Vagina (tissue), 2 donors: Measurements from ENCODE around the gene LPP. TPM values are rescaled to one million over a fixed set of nuclear protein-coding genes. Genes with fewer than 3 reads are reported as not detected.

Source experiments
- DNase-seq, 2 donors: peaks; one replicate each; pipeline ENCODE4 v3.0.0-alpha.2; 2017; ENCODE audit errors: extremely low spot score in 2 of 2
- H3K27ac ChIP-seq: fragments of 200-600 bp; sonication (generic); one replicate; pipeline ENCODE4 v1.5.1; 2019
- H3K27me3 ChIP-seq: fragments of 200-600 bp; sonication (generic); one replicate; pipeline ENCODE4 v1.5.1; 2019
- H3K36me3 ChIP-seq, 2 donors: fragments of 200-600 bp; sonication (generic); one replicate each; pipeline ENCODE4 v1.5.1; 2017 to 2019
- H3K4me1 ChIP-seq: fragments of 200-600 bp; sonication (generic); one replicate; pipeline ENCODE4 v1.5.1; 2019
- H3K4me3 ChIP-seq, 2 donors: fragments of 200-600 bp; sonication (generic); 1 replicate in 1 of 2; 2 replicates in 1 of 2; pipeline ENCODE4 v1.5.1; 2016 to 2019
- H3K9me3 ChIP-seq: fragments of 200-600 bp; sonication (generic); one replicate; pipeline ENCODE4 v1.5.1; 2019
- POLR2A ChIP-seq, 2 donors: fragments of 450-650 bp; IDR thresholded peaks; one replicate each; pipeline ENCODE4 v1.6.1; 2017; ENCODE audit warnings: antibody characterized with exemption in 2 of 2, mild to moderate bottlenecking in 2 of 2, moderate library complexity in 2 of 2
- POLR2AphosphoS5 ChIP-seq, 2 donors: sonication (generic); formaldehyde crosslinking; IDR thresholded peaks; one replicate each; pipeline ENCODE4 v1.9.0; 2017; ENCODE audit warnings: antibody characterized with exemption in 2 of 2, mild to moderate bottlenecking in 2 of 2, low read depth in 1 of 2; ENCODE audit not compliant: insufficient read depth in 1 of 2
- intact Hi-C: fragments of 100-400 bp; cut with DNase I; formaldehyde crosslinking; loops from one replicate; pipeline ENCODE4 v1.15.1; 2023
- total RNA-seq: library from RNA; depleted of rRNA; stranded (reverse); fragments of >200 nt; gene quantifications from one replicate; pipeline ENCODE4 v1.2.3, GENCODE V29; 2016
- TF ChIP-seq, protein P1 (sequence below), 3 experiments: fragments of 450-650 bp in 2 of 3; fragments of 200-600 bp in 1 of 3; sonication (generic) in 1 of 3; IDR thresholded peaks; one replicate each; pipeline ENCODE4 v1.5.1; 2017 to 2019; ENCODE audit warnings: antibody characterized with exemption in 3 of 3, mild to moderate bottlenecking in 2 of 3, moderate library complexity in 2 of 3

The LPP gene
- total RNA-seq, 1 donor from 2014 or later, result 248 TPM

DNA sequence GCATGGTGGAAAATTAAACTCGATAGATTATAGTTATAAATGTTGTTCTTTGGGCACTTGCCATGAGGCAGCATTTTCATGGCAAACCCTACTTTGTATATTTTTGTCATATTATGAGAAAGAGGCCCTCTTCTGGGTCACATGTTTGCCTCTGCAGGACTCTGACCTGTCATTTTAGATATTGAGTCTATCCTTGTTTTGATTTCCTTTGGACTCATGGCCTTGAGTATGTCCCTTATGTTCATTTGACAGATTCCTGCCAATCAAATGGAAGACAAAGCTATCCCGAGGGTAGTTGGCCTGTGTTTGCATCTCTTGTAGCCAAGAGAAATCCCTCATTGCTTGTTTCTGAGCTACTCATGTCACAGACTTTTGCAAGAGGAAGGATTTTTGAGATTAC lies 226.3 kb downstream of the LPP start:
- no peaks in the 10 kb centered on the region for H3K4me1 ChIP-seq
- no peaks in the 10 kb centered on the region for H3K27me3 ChIP-seq
- TF ChIP-seq POLR2AphosphoS5 (IDR thresholded peaks at IDR 0.05; ENCODE audit: insufficient read depth in 1 of 2, low read depth in 1 of 2), result no peak
- TF ChIP-seq, protein P1, sequence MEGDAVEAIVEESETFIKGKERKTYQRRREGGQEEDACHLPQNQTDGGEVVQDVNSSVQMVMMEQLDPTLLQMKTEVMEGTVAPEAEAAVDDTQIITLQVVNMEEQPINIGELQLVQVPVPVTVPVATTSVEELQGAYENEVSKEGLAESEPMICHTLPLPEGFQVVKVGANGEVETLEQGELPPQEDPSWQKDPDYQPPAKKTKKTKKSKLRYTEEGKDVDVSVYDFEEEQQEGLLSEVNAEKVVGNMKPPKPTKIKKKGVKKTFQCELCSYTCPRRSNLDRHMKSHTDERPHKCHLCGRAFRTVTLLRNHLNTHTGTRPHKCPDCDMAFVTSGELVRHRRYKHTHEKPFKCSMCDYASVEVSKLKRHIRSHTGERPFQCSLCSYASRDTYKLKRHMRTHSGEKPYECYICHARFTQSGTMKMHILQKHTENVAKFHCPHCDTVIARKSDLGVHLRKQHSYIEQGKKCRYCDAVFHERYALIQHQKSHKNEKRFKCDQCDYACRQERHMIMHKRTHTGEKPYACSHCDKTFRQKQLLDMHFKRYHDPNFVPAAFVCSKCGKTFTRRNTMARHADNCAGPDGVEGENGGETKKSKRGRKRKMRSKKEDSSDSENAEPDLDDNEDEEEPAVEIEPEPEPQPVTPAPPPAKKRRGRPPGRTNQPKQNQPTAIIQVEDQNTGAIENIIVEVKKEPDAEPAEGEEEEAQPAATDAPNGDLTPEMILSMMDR (IDR thresholded peaks at IDR 0.05), result no peak
- no peak for TF ChIP-seq POLR2A (IDR thresholded peaks at IDR 0.05)
- no peak for DNase-seq
- no peak overlapping the region for H3K27ac ChIP-seq
- intact Hi-C loops, result no loop called here
- H3K36me3 ChIP-seq, result no peaks in the 10 kb centered on the region
- no peak overlapping the region for H3K4me3 ChIP-seq
- H3K9me3 ChIP-seq, result no peaks in the 10 kb centered on the region

DNA sequence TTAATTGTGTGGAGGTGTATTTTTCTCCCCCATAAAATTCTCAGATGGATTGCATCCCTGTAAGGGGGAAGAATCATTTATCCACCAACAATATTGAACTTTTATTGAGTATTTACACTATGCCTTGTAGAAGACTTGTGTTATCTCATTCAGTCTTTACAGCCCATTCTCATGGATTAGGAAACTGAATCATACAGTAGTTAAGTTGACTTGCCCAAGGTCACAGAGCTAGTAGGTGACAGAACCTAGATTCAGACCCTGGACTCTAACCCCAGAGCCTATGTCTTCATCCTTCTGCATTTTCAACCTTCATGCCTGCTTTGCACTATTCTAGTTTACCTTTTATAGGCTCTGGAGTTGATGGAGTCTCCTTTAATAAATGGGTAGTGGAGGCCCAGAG lies 226.8 kb downstream of the LPP start:
- no peaks in the 10 kb centered on the region for H3K4me1 ChIP-seq
- H3K27me3 ChIP-seq, result no peaks in the 10 kb centered on the region
- H3K4me3 ChIP-seq, result no peak overlapping the region
- H3K36me3 ChIP-seq, result no peaks in the 10 kb centered on the region
- TF ChIP-seq POLR2A (IDR thresholded peaks at IDR 0.05), result no peak
- TF ChIP-seq POLR2AphosphoS5 (IDR thresholded peaks at IDR 0.05; ENCODE audit: insufficient read depth in 1 of 2, low read depth in 1 of 2), result no peak
- TF ChIP-seq, protein P1 (IDR thresholded peaks at IDR 0.05), result no peak
- no peaks in the 10 kb centered on the region for H3K9me3 ChIP-seq
- intact Hi-C loops, result no loop called here
- no peak for DNase-seq
- no peak overlapping the region for H3K27ac ChIP-seq

DNA sequence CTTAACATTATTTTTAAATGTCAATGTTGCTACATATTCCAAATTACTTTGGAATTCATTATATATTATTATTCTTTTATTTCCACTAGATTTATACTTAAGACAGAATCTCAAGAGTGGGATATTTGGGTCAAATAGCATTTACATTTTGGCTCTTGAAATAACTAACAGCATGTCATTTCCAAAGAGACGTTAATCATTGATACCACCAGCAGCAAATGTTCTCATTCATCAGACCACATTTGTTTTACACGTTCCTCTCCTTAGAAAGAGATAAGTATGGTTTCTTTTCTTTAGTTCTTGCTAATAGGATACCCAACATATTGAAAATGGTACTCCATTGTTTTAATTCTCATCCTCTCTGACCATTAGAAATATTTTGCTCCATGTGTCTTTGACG lies 229.8 kb downstream of the LPP start:
- Histone ChIP-seq H3K27ac (no peak overlapping the region), H3K27me3 (no peaks in the 10 kb centered on the region), H3K4me3 (no peak overlapping the region), H3K9me3 (no peaks in the 10 kb centered on the region), H3K4me1 (peaks cover 13% of the 10 kb centered on the region), H3K36me3 (no peaks in the 10 kb centered on the region)
- intact Hi-C loops, result no loop called here
- TF ChIP-seq POLR2AphosphoS5 (IDR thresholded peaks at IDR 0.05; ENCODE audit: insufficient read depth in 1 of 2, low read depth in 1 of 2), result no peak
- TF ChIP-seq POLR2A (IDR thresholded peaks at IDR 0.05), result no peak
- TF ChIP-seq, protein P1 (IDR thresholded peaks at IDR 0.05), result no peak
- DNase-seq, result no peak

DNA sequence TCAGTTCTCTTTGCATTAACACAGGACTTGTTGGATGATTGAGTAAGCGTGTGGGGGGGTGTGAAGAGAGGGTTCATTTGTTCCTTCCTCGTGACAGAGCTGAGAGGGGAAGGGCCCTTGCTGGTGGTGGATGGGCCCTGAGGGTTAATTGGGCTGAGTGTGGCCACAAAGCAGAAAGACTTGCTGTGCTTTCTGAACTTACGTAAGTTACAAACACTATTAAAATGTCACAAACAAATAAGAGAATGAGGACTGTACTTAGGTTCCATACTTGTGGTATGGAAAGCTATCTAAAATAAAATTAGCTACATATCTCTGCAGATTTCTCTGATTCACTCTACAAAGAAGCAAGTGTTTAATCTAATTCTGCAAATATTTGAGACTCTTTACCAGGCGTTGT lies 231.3 kb downstream of the LPP start:
- no peaks in the 10 kb centered on the region for H3K9me3 ChIP-seq
- TF ChIP-seq POLR2AphosphoS5 (IDR thresholded peaks at IDR 0.05; ENCODE audit: insufficient read depth in 1 of 2, low read depth in 1 of 2), result no peak
- TF ChIP-seq, protein P1 (IDR thresholded peaks at IDR 0.05), result no peak
- TF ChIP-seq POLR2A (IDR thresholded peaks at IDR 0.05), result no peak
- H3K27ac ChIP-seq, result no peak overlapping the region
- intact Hi-C loops, result no loop called here
- no peak overlapping the region for H3K4me3 ChIP-seq
- no peak for DNase-seq
- no peaks in the 10 kb centered on the region for H3K36me3 ChIP-seq
- H3K27me3 ChIP-seq, result no peaks in the 10 kb centered on the region
- H3K4me1 ChIP-seq, result peaks cover 28% of the 10 kb centered on the region

DNA sequence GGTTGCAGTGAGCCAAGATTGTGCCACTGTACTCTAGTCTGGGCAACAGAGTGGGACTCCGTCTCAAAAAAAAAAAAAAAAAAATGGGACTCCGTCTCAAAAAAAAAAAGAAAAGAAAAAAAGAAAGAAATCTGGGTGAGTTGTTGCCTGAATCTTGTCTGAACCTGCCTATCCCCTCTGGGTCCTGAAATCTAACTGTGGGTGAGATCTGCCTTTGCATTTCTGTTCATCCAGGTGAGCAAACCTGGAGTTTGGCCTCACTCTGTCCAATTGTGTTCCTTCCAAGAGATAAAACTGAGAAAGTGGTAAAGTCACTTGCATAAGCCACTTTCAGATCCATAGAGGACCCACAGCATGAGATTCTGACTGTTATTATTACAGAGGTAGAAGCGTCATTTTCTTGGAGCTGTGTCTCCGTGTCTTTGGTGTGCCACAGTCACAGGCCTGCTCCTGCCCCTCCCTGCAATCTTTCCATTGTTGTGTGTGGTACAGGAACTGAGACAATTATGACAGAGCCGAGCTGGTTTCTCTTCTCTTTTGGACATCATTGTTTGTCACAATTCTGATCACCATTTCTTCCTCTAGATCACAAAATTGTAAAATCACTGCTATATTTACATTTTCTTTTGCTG lies 235.9 kb downstream of the LPP start:
- no peaks in the 10 kb centered on the region for H3K27me3 ChIP-seq
- no peaks in the 10 kb centered on the region for H3K9me3 ChIP-seq
- no peak overlapping the region for H3K4me3 ChIP-seq
- H3K27ac ChIP-seq, result peak overlapping the region; percentile 63
- peaks cover 40% of the 10 kb centered on the region for H3K4me1 ChIP-seq
- DNase-seq, result no peak
- no peaks in the 10 kb centered on the region for H3K36me3 ChIP-seq
- intact Hi-C loops, result no loop called here
- TF ChIP-seq, protein P1 (IDR thresholded peaks at IDR 0.05), result no peak
- TF ChIP-seq POLR2A (IDR thresholded peaks at IDR 0.05) (no peak), POLR2AphosphoS5 (IDR thresholded peaks at IDR 0.05; ENCODE audit: insufficient read depth in 1 of 2, low read depth in 1 of 2) (peak in 1 of 2 donors; percentile 35)
